HepG2 (cell line): ENCODE results near the gene DAD1. TPM values are rescaled to one million over a fixed set of nuclear protein-coding genes. Genes with fewer than 3 reads are reported as not detected.

ENCODE experiments used
- BCLAF1 ChIP-seq: fragments of 450-650 bp; IDR thresholded peaks from 2 replicates; pipeline ENCODE4 v1.6.1; 2017; ENCODE audit warnings: mild to moderate bottlenecking
- EP300 ChIP-seq, 3 experiments: sonication (generic) in 1 of 3; formaldehyde crosslinking in 1 of 3; IDR thresholded peaks; 2 replicates each; pipeline versions ENCODE4 v1.5.1 to v1.6.1; 2011 to 2020; ENCODE audit warnings: low read depth in 2 of 3, low read length in 2 of 3, borderline replicate concordance in 1 of 3, improper control_type of control experiment in 1 of 3, mild to moderate bottlenecking in 1 of 3, missing genetic modification reagents in 1 of 3, moderate library complexity in 1 of 3
- ERF ChIP-seq: IDR thresholded peaks from 2 replicates; pipeline ENCODE4 v1.6.1; 2018; ENCODE audit warnings: missing biosample characterization, missing genetic modification reagents
- ETV6 ChIP-seq: sonication (generic); formaldehyde crosslinking; conservative IDR thresholded peaks from 2 replicates; pipeline ENCODE4 v1.4.0; 2020; ENCODE audit warnings: missing genetic modification reagents
- FOXP1 ChIP-seq, 2 experiments: fragments of 450-650 bp in 1 of 2; IDR thresholded peaks; 2 replicates each; pipeline ENCODE4 v1.6.1; 2017 to 2018; ENCODE audit warnings: antibody characterized with exemption in 1 of 2
- GATAD1 ChIP-seq: IDR thresholded peaks from 2 replicates; pipeline ENCODE4 v1.6.1; 2016; ENCODE audit warnings: missing genetic modification reagents, missing compliant biosample characterization
- KAT2B ChIP-seq: fragments of 150-350 bp; IDR thresholded peaks from 2 replicates; pipeline ENCODE4 v1.6.1; 2014; ENCODE audit warnings: low read depth, low read length, borderline replicate concordance
- TBP ChIP-seq: sonication (generic); formaldehyde crosslinking; IDR thresholded peaks from 2 replicates; pipeline ENCODE4 v1.5.0; 2020; ENCODE audit warnings: missing genetic modification reagents
- ZMAT5 ChIP-seq: sonication (generic); formaldehyde crosslinking; IDR thresholded peaks from 2 replicates; pipeline ENCODE4 v1.5.0; 2020; ENCODE audit warnings: mild to moderate bottlenecking, low read depth, missing genetic modification reagents, borderline replicate concordance
- ZNF496 ChIP-seq: sonication (generic); formaldehyde crosslinking; IDR thresholded peaks from 2 replicates; pipeline ENCODE4 v1.8.1; 2023; ENCODE audit warnings: mild to moderate bottlenecking, moderate library complexity, missing genetic modification reagents; ENCODE audit not compliant: insufficient replicate concordance
- ZNF576 ChIP-seq: sonication (generic); formaldehyde crosslinking; IDR thresholded peaks from 2 replicates; pipeline ENCODE4 v1.4.0; 2020; ENCODE audit warnings: mild to moderate bottlenecking, missing genetic modification reagents
- ZNF780A ChIP-seq: sonication (generic); formaldehyde crosslinking; IDR thresholded peaks from 2 replicates; pipeline ENCODE4 v1.8.0; 2022; ENCODE audit warnings: mild to moderate bottlenecking, missing genetic modification reagents, moderate library complexity
- polyA plus RNA-seq, 8 experiments: library from polyadenylated mRNA; depleted of rRNA in 3 of 8; stranded (reverse) in 7 of 8; unstranded in 1 of 8; fragments of >200 nt; fragmentation: Illumina TruSeq in 4 of 8; extraction: Trizol in 4 of 8; gene quantifications; 2 replicates each; pipeline versions ENCODE4 v1.2.1 to v1.2.3, GENCODE V29; 2011 to 2016; ENCODE audit warnings: low read depth in 4 of 8, missing spikeins in 1 of 8, mixed read lengths in 1 of 8; ENCODE audit not compliant: insufficient read depth in 1 of 8
- total RNA-seq, 5 experiments: library from RNA; depleted of rRNA; stranded (reverse); fragments of >200 nt; fragmentation: Illumina TruSeq; extraction: Trizol; gene quantifications; 2 replicates each; pipeline ENCODE4 v1.2.3, GENCODE V29; 2016; ENCODE audit warnings: low read depth in 1 of 5
- TF ChIP-seq, protein P1 (sequence below): sonication (generic); formaldehyde crosslinking; IDR thresholded peaks from 2 replicates; pipeline ENCODE4 v1.5.1; 2020; ENCODE audit warnings: missing genetic modification reagents, mild to moderate bottlenecking, borderline replicate concordance
- TF ChIP-seq, protein P2 (sequence below): IDR thresholded peaks from 2 replicates; pipeline ENCODE4 v1.6.1; 2016; ENCODE audit warnings: missing compliant biosample characterization, missing genetic modification reagents, borderline replicate concordance
- TF ChIP-seq, protein P3 (sequence below): sonication (generic); formaldehyde crosslinking; IDR thresholded peaks from 2 replicates; pipeline ENCODE4 v1.9.0; 2021; ENCODE audit warnings: mild to moderate bottlenecking, missing genetic modification reagents

DAD1 gene
- total and polyA plus RNA-seq, 2 of the 13 experiments (the other 11 are each of a cell fraction or from before 2014, with no cell fraction given): 558 to 626 TPM

- no peak for TF ChIP-seq BCLAF1
- TF ChIP-seq EP300 (IDR thresholded peaks at IDR 0.05; ENCODE audit: low read depth in 2 of 2, low read length in 2 of 2): no peak
- no peak for TF ChIP-seq EP300 (CRISPR knock-in tag; IDR thresholded peaks at IDR 0.05; ENCODE audit: borderline replicate concordance)
- TF ChIP-seq, protein P1, sequence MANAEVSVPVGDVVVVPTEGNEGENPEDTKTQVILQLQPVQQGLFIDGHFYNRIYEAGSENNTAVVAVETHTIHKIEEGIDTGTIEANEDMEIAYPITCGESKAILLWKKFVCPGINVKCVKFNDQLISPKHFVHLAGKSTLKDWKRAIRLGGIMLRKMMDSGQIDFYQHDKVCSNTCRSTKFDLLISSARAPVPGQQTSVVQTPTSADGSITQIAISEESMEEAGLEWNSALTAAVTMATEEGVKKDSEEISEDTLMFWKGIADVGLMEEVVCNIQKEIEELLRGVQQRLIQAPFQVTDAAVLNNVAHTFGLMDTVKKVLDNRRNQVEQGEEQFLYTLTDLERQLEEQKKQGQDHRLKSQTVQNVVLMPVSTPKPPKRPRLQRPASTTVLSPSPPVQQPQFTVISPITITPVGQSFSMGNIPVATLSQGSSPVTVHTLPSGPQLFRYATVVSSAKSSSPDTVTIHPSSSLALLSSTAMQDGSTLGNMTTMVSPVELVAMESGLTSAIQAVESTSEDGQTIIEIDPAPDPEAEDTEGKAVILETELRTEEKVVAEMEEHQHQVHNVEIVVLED (CRISPR knock-in tag): 0 out of 2 replicates have a peak, but pooled peaks have one; percentile 20
- TF ChIP-seq FOXP1 (IDR thresholded peaks at IDR 0.05): no peak
- no peak for TF ChIP-seq FOXP1 (CRISPR knock-in tag; IDR thresholded peaks at IDR 0.05)
- TF ChIP-seq, protein P2, sequence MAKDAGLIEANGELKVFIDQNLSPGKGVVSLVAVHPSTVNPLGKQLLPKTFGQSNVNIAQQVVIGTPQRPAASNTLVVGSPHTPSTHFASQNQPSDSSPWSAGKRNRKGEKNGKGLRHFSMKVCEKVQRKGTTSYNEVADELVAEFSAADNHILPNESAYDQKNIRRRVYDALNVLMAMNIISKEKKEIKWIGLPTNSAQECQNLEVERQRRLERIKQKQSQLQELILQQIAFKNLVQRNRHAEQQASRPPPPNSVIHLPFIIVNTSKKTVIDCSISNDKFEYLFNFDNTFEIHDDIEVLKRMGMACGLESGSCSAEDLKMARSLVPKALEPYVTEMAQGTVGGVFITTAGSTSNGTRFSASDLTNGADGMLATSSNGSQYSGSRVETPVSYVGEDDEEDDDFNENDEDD (CRISPR knock-in tag): no peak
- TF ChIP-seq TBP (CRISPR knock-in tag): no peak
- no peak for TF ChIP-seq ZNF780A (CRISPR knock-in tag)
- no peak for TF ChIP-seq ZNF496 (CRISPR knock-in tag)
- TF ChIP-seq ERF (CRISPR knock-in tag): no peak
- TF ChIP-seq KAT2B: no peak
- no peak for TF ChIP-seq ZMAT5
- TF ChIP-seq, protein P3, sequence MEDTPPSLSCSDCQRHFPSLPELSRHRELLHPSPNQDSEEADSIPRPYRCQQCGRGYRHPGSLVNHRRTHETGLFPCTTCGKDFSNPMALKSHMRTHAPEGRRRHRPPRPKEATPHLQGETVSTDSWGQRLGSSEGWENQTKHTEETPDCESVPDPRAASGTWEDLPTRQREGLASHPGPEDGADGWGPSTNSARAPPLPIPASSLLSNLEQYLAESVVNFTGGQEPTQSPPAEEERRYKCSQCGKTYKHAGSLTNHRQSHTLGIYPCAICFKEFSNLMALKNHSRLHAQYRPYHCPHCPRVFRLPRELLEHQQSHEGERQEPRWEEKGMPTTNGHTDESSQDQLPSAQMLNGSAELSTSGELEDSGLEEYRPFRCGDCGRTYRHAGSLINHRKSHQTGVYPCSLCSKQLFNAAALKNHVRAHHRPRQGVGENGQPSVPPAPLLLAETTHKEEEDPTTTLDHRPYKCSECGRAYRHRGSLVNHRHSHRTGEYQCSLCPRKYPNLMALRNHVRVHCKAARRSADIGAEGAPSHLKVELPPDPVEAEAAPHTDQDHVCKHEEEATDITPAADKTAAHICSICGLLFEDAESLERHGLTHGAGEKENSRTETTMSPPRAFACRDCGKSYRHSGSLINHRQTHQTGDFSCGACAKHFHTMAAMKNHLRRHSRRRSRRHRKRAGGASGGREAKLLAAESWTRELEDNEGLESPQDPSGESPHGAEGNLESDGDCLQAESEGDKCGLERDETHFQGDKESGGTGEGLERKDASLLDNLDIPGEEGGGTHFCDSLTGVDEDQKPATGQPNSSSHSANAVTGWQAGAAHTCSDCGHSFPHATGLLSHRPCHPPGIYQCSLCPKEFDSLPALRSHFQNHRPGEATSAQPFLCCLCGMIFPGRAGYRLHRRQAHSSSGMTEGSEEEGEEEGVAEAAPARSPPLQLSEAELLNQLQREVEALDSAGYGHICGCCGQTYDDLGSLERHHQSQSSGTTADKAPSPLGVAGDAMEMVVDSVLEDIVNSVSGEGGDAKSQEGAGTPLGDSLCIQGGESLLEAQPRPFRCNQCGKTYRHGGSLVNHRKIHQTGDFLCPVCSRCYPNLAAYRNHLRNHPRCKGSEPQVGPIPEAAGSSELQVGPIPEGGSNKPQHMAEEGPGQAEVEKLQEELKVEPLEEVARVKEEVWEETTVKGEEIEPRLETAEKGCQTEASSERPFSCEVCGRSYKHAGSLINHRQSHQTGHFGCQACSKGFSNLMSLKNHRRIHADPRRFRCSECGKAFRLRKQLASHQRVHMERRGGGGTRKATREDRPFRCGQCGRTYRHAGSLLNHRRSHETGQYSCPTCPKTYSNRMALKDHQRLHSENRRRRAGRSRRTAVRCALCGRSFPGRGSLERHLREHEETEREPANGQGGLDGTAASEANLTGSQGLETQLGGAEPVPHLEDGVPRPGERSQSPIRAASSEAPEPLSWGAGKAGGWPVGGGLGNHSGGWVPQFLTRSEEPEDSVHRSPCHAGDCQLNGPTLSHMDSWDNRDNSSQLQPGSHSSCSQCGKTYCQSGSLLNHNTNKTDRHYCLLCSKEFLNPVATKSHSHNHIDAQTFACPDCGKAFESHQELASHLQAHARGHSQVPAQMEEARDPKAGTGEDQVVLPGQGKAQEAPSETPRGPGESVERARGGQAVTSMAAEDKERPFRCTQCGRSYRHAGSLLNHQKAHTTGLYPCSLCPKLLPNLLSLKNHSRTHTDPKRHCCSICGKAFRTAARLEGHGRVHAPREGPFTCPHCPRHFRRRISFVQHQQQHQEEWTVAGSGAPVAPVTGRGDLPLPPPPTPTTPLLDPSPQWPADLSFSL: peak; percentile 4; the same call in 1 of the 2 replicates
- no peak for TF ChIP-seq GATAD1 (CRISPR knock-in tag)
- TF ChIP-seq ETV6: no peak
- no peak for TF ChIP-seq ZNF576 (CRISPR knock-in tag)
Observed at GRCh38 chr14:22557846-22558220, 31.2 kb downstream of the DAD1 start (continued).
